Progenitor cell of endocrine pancreas (in vitro differentiated cells): ENCODE results near the gene OSBP. TPM values are rescaled to one million over a fixed set of nuclear protein-coding genes. Genes with fewer than 3 reads are reported as not detected.

ENCODE experiments used
- DNase-seq: peaks from one replicate; pipeline ENCODE4 v3.0.0; 2021; ENCODE audit warnings: low spot score; ENCODE audit not compliant: unreplicated experiment
- H3K27ac Mint-ChIP-seq: 2 replicates; pipeline ENCODE4 v1.8.0; 2021; ENCODE audit warnings: mild to moderate bottlenecking, moderate library complexity, mixed read lengths
- H3K27me3 Mint-ChIP-seq: 2 replicates; pipeline ENCODE4 v1.8.0; 2021; ENCODE audit warnings: mixed read lengths
- H3K36me3 Mint-ChIP-seq: 2 replicates; pipeline ENCODE4 v1.8.0; 2022; ENCODE audit warnings: mixed read lengths; ENCODE audit not compliant: insufficient read depth
- H3K4me1 Mint-ChIP-seq: 2 replicates; pipeline ENCODE4 v1.8.0; 2021; ENCODE audit warnings: low read depth, mixed read lengths
- H3K4me3 Mint-ChIP-seq: 2 replicates; pipeline ENCODE4 v1.8.0; 2021; ENCODE audit warnings: low read depth, mild to moderate bottlenecking, moderate library complexity, mixed read lengths
- H3K9me3 Mint-ChIP-seq: 2 replicates; pipeline ENCODE4 v1.8.0; 2021; ENCODE audit warnings: low read depth, mixed read lengths
- CTCF ChIP-seq: fragments of 200-600 bp; sonication (generic); IDR thresholded peaks from one replicate; pipeline ENCODE4 v1.5.0; 2021; ENCODE audit warnings: antibody characterized with exemption, mild to moderate bottlenecking; ENCODE audit not compliant: unreplicated experiment
- total RNA-seq: library from RNA; stranded (reverse); gene quantifications from 2 replicates; pipeline ENCODE4 v1.2.1, GENCODE V29; 2021

Gene OSBP
- total RNA-seq, 1 donor from 2014 or later, result 42.7 TPM

DNA sequence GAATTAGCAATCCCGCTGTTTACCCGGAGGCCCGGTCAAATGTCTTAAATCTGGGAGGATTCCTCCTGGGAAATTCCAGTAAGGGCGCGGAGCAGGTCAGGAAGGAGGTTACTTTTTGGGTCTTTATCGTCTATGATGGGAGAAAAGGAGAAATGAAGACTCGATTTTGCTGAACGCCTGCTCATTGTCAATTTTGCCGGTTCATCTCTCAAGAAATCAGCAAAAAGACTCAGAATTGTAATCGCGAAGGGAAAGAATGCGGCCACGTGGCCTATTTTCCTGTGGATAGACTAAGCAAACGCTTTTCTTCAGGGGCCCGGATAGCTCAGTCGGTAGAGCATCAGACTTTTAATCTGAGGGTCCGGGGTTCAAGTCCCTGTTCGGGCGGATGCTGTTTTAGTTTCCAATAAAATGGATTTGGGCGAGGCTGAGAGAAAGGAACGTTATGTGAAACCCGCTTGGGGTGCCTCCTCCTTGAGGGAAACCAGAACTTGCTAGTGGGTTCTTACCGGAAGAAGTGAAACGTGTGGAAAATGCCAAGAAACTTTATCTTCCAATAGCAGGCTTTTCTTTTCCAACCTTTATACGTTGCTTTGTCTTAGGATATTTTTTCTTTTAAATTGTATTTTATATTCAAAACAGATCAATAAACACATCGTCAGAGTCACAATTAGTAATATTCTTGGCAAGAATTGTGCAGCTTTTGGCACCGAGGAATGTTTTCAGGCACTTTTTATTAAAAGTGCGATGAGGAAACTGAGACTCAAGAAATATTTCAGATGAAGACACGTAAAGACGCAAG, 59.3 kb downstream of the OSBP start:
- Mint-ChIP-seq H3K27me3 (peaks cover 42% of the 10 kb centered on the region), H3K9me3 (no peaks in the 10 kb centered on the region), H3K4me1 (peaks cover 3% of the 10 kb centered on the region), H3K27ac (peak overlapping the region; percentile 91), H3K36me3 (peaks cover 2% of the 10 kb centered on the region), H3K4me3 (peak overlapping the region; percentile 70)
- DNase-seq, result peak; percentile 49
- no peak for TF ChIP-seq CTCF

DNA sequence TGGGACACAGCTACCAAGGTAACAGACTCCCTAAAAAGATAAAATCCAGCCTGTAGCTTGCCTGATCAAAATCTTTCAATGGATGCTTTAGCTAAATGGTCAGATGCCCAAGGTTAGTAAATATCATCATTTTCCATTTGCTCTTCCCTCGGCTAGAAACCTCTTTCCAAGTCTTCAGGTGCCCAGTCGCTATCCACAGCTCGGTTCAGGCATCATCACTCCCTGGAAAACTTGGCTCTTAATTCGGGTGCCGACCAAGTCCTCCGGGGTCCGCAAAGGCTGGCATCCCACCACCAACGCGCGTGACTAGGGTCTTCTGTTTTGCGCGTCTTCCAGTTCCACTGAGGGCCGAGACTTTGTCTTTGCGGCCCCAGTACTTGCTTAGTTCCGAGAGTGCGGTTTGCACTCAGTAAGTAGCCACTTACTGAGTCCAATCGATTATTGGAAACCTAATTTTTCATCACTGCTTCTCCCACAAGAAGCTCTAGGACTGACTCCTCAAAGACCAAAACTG, 59.9 kb downstream of the OSBP start:
- peaks cover 44% of the 10 kb centered on the region for H3K27me3 Mint-ChIP-seq
- peaks cover 2% of the 10 kb centered on the region for H3K36me3 Mint-ChIP-seq
- DNase-seq, result no peak

GRCh38 chr11:59553323-59553722, 62.3 kb downstream of the OSBP start:
- H3K4me3 Mint-ChIP-seq, result no peak overlapping the region
- H3K4me1 Mint-ChIP-seq, result peaks cover 2% of the 10 kb centered on the region
- peaks cover 2% of the 10 kb centered on the region for H3K36me3 Mint-ChIP-seq
- no peak for DNase-seq
- no peaks in the 10 kb centered on the region for H3K9me3 Mint-ChIP-seq
- H3K27me3 Mint-ChIP-seq, result peaks cover 34% of the 10 kb centered on the region
- no peak overlapping the region for H3K27ac Mint-ChIP-seq
- TF ChIP-seq CTCF, result no peak

More for the DNA sequence above, 59.9 kb downstream of the OSBP start:
- Mint-ChIP-seq H3K4me1 (no peaks in the 10 kb centered on the region), H3K27ac (peak overlapping the region; percentile 91), H3K9me3 (no peaks in the 10 kb centered on the region), H3K4me3 (peak overlapping the region; percentile 70)
- no peak for TF ChIP-seq CTCF

DNA sequence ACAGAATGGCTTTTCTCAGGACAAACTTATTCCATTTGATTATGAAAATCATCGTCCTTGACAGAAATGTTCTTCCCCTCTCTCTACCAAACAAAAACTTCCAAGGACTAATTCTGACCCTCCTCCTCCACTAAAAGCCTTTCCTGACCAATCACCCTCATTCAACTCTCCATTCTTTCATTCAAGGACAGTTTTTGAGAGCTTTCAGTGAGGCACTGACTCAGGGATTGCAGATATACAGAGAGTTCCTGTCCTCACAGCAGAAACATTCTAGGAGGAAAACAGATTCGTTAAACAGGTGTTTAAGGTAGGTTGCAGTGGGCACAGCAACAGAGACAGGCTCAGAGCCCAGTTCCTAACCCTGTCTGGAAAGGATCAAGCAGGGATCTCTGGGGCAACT, 62.7 kb downstream of the OSBP start:
- Mint-ChIP-seq H3K36me3 (peaks cover 2% of the 10 kb centered on the region), H3K27ac (peak overlapping the region; percentile 58), H3K27me3 (peaks cover 29% of the 10 kb centered on the region), H3K4me3 (peak overlapping the region; percentile 22), H3K4me1 (peaks cover 5% of the 10 kb centered on the region), H3K9me3 (no peaks in the 10 kb centered on the region)
- TF ChIP-seq CTCF, result no peak
- no peak for DNase-seq

DNA sequence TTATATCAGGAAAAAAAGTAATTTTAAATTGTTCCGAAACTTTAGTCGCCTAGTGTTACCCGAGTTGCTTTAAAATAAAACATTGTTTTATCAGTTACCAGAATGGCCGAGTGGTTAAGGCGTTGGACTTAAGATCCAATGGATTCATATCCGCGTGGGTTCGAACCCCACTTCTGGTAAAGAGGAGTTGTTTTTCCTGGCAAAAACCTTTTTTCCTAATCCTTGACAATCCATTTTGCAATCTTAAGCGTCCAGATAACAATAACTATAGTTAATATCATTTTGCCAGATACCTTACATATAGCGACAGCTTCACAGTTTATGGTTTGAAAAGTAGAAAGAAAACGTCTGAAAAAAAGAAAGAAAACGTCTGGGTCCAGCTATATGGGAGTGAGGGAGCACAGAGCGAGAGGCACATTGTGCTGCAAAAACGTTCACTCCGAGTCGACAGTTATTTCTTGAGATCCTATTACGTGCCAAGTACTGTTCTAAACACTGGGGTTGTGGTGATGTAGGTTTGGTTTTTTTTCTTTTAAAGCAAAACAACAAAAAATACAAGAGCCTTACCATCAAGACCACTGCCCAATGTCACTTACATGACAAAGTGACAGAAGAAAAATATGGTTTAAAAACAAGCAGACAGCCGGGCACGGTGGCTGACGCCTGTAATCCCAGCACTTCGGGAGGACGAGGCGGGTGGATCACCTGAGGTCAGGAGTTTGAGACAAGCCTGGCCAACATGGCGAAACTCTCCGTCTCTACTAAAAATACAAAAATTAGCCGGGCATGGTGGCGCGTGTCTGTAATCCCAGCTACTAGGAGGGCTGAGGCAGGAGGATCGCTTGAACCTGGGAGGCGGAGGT, 63.7 kb downstream of the OSBP start:
- TF ChIP-seq CTCF, result no peak
- DNase-seq, result no peak
- H3K27ac Mint-ChIP-seq, result peak overlapping the region; percentile 98
- peaks cover 23% of the 10 kb centered on the region for H3K27me3 Mint-ChIP-seq
- H3K9me3 Mint-ChIP-seq, result no peaks in the 10 kb centered on the region
- peaks cover 2% of the 10 kb centered on the region for H3K36me3 Mint-ChIP-seq
- peak overlapping the region; percentile 84 for H3K4me3 Mint-ChIP-seq
- H3K4me1 Mint-ChIP-seq, result peaks cover 5% of the 10 kb centered on the region
